ENCODE data around the gene ROM1.
A peak's percentile ranks its signal among the peaks of the same experiment; 100 is the strongest.

ROM1 gene

DNA sequence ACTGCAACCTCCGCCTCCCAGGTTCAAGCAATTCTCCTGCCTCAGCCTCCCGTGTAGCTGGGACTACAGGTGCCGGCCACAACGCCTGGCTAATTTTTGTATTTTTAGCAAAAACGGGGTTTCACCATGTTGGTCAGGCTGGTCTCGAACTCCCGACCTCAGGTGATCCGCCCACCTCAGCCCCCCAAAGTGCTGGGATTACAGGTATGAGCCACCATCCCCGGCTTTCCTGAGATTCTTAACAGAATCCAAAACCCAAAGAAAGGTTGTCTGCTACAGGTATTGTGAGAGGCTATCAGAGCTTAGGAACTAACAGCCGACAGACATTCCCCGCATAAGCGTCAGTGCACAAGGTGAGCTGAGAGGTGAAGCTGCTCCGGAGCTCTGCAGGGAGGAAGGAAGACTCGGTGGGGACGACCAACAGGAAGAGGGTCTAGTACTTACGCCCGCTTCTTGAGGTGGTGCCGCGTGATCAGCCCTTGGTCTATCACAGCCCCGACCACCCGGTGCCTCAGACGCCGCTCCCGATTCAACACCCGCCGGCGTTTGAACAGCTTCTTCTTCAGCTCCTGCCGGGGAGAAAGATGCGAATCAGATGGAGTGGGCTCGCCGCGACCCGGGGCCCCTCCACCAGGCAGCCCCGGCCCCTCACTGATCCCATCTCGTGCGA, 51.5 kb downstream of the ROM1 start:
- DNase-seq (ENCODE audit: insufficient read length, low spot score): peak; percentile 59
- TF ChIP-seq SPI1 (IDR thresholded peaks at IDR 0.05; ENCODE audit: low read depth, low read length) (no peak), POU2F2 (IDR thresholded peaks at IDR 0.05; ENCODE audit: low read depth, low read length) (no peak), PAX5 (IDR thresholded peaks at IDR 0.05; ENCODE audit: insufficient read depth, low read length, severe bottlenecking) (no peak), POLR2AphosphoS5 (IDR thresholded peaks at IDR 0.05; ENCODE audit: low read depth, low read length) (no peak), POLR2A (IDR thresholded peaks at IDR 0.05; ENCODE audit: low read depth, low read length) (no peak), TAF1 (IDR thresholded peaks at IDR 0.05; ENCODE audit: low read depth, low read length) (no peak)
- no peak for FAIRE-seq
